Amniotic epithelial cell (primary cell): ENCODE results near the gene ADGRV1.

Experiments
- DNase-seq: peaks from one replicate; pipeline ENCODE4 v3.0.0-alpha.2; 2010; ENCODE audit warnings: low read depth

Gene ADGRV1

GRCh38 chr5:90874066-90874465, 315.5 kb downstream of the ADGRV1 start:
- DNase-seq = no peak

- DNase-seq = no peak
Observed at GRCh38 chr5:90875456-90875855, 316.9 kb downstream of the ADGRV1 start.

- DNase-seq = no peak
Observed at GRCh38 chr5:90876366-90876765, 317.8 kb downstream of the ADGRV1 start.

GRCh38 chr5:90877049-90877448, 318.5 kb downstream of the ADGRV1 start:
- peak; percentile 16 for DNase-seq

GRCh38 chr5:90878081-90878480, 319.5 kb downstream of the ADGRV1 start:
- DNase-seq = peak; percentile 8

- peak; percentile 46 for DNase-seq
Observed at GRCh38 chr5:90878549-90879196, 320.1 kb downstream of the ADGRV1 start.

- no peak for DNase-seq
Observed at GRCh38 chr5:90881626-90882150, 323.1 kb downstream of the ADGRV1 start.

GRCh38 chr5:90882448-90882847, 323.9 kb downstream of the ADGRV1 start:
- DNase-seq = no peak

- DNase-seq = no peak
Observed at GRCh38 chr5:90885180-90885868, 326.7 kb downstream of the ADGRV1 start.

- DNase-seq = peak; percentile 17
Observed at GRCh38 chr5:90886381-90886780, 327.8 kb downstream of the ADGRV1 start.

- peak; percentile 29 for DNase-seq
Observed at GRCh38 chr5:90888511-90889324, 330.1 kb downstream of the ADGRV1 start.

- DNase-seq = no peak
Observed at GRCh38 chr5:90889325-90889600, 330.7 kb downstream of the ADGRV1 start.

- no peak for DNase-seq
Observed at GRCh38 chr5:90890180-90890579, 331.6 kb downstream of the ADGRV1 start.

- DNase-seq = no peak
Observed at GRCh38 chr5:90894866-90895420, 336.3 kb downstream of the ADGRV1 start.

GRCh38 chr5:90897618-90898017, 339.0 kb downstream of the ADGRV1 start:
- DNase-seq = no peak

GRCh38 chr5:90898326-90899013, 339.9 kb downstream of the ADGRV1 start:
- peak; percentile 37 for DNase-seq

- no peak for DNase-seq
Observed at GRCh38 chr5:90899014-90899604, 340.5 kb downstream of the ADGRV1 start.

GRCh38 chr5:90901261-90901660, 342.7 kb downstream of the ADGRV1 start:
- DNase-seq = no peak

GRCh38 chr5:90902170-90902569, 343.6 kb downstream of the ADGRV1 start:
- no peak for DNase-seq

- DNase-seq = no peak
Observed at GRCh38 chr5:90902651-90903386, 344.2 kb downstream of the ADGRV1 start.

GRCh38 chr5:90909101-90909503, 350.5 kb downstream of the ADGRV1 start:
- DNase-seq = no peak
